Upper lobe of left lung (tissue), 6 donors: Measurements from ENCODE around the gene PRKG1. TPM values are rescaled to one million over a fixed set of nuclear protein-coding genes. Genes with fewer than 3 reads are reported as not detected.

Experiments
- ATAC-seq, 2 donors: fragments of 200-7000 bp; cut with Tn5 transposase; one replicate each; pipeline ENCODE4 v1.9.1; 2022; ENCODE audit warnings: mild to moderate bottlenecking in 2 of 2, moderate library complexity in 2 of 2; ENCODE audit not compliant: low FRiP score in 2 of 2
- DNase-seq, 2 donors: peaks; one replicate each; pipeline ENCODE4 v3.0.0-alpha.2; 2019 to 2020
- H3K27ac ChIP-seq, 4 donors: fragments of 200-600 bp; sonication (generic); one replicate each; pipeline ENCODE4 v1.5.1; 2016 to 2019
- H3K27me3 ChIP-seq, 4 donors: fragments of 200-600 bp; sonication (generic); one replicate each; pipeline ENCODE4 v1.5.1; 2017 to 2019
- H3K36me3 ChIP-seq, 4 donors: fragments of 200-600 bp; sonication (generic); one replicate each; pipeline ENCODE4 v1.5.1; 2016 to 2019
- H3K4me1 ChIP-seq, 4 donors: fragments of 200-600 bp; sonication (generic); one replicate each; pipeline ENCODE4 v1.5.1; 2018 to 2019
- H3K4me3 ChIP-seq, 4 donors: fragments of 200-600 bp; sonication (generic); one replicate each; pipeline ENCODE4 v1.5.1; 2017 to 2019; ENCODE audit warnings: mild to moderate bottlenecking in 2 of 4, moderate library complexity in 1 of 4
- H3K9me3 ChIP-seq, 4 donors: fragments of 200-600 bp; sonication (generic); one replicate each; pipeline ENCODE4 v1.5.1; 2018 to 2019
- CTCF ChIP-seq, 6 experiments: fragments of 450-650 bp in 4 of 6; fragments of 200-600 bp in 2 of 6; sonication (generic) in 2 of 6; IDR thresholded peaks; one replicate each; pipeline ENCODE4 v1.5.1; 2016 to 2019; ENCODE audit warnings: antibody characterized with exemption in 6 of 6
- EP300 ChIP-seq, 4 donors: sonication (generic); formaldehyde crosslinking; IDR thresholded peaks; one replicate each; pipeline ENCODE4 v1.5.1; 2017; ENCODE audit warnings: antibody characterized with exemption in 4 of 4, control low read depth in 2 of 4
- POLR2A ChIP-seq, 4 donors: fragments of 450-650 bp; IDR thresholded peaks; one replicate each; pipeline ENCODE4 v1.5.1; 2016 to 2017; ENCODE audit warnings: antibody characterized with exemption in 4 of 4, mild to moderate bottlenecking in 2 of 4
- POLR2AphosphoS5 ChIP-seq, 2 donors: sonication (generic); formaldehyde crosslinking; IDR thresholded peaks; one replicate each; pipeline ENCODE4 v1.5.1; 2017; ENCODE audit warnings: antibody characterized with exemption in 2 of 2
- whole genome bisulfite sequencing, 2 donors: methylation state at CpG; one replicate each; pipeline ENCODE4 v1.1.5; 2017 to 2018; 5-methylcytosine and 5-hydroxymethylcytosine counted together
- total RNA-seq, 6 donors: library from RNA; depleted of rRNA in 4 of 6; stranded (reverse); fragments of >200 nt in 4 of 6; gene quantifications; one replicate each; pipeline versions ENCODE4 v1.1.0 to v1.2.1, GENCODE V29; 2016 to 2021
- donor health status: DM: no; HTN: no; CAD: no; lungs with moderate emphysema.
- donor health status: DM: no; HTN: yes; CAD: no; lungs with severe emphysema.

Gene PRKG1
- total RNA-seq, 6 donors from 2014 or later = 12.9 to 43.0 (median 25.0) TPM

- DNase-seq = no peak
- 91 to 94% methylated on average over 1 of the region's 1 CpG for WGBS, 2 donors
Observed at GRCh38 chr10:51139176-51139575, 64.9 kb downstream of the PRKG1 start.

GRCh38 chr10:51141010-51141409 is 66.7 kb downstream of the PRKG1 start:
- TF ChIP-seq POLR2A (IDR thresholded peaks at IDR 0.05) = no peak
- TF ChIP-seq POLR2AphosphoS5 (IDR thresholded peaks at IDR 0.05) = no peak
- TF ChIP-seq EP300 (IDR thresholded peaks at IDR 0.05) = no peak
- no peak for TF ChIP-seq CTCF (IDR thresholded peaks at IDR 0.05)
- Histone ChIP-seq H3K27ac (no peak overlapping the region), H3K27me3 (no peaks in the 10 kb centered on the region), H3K4me3 (no peak overlapping the region), H3K4me1 (no peaks in the 10 kb centered on the region), H3K9me3 (no peaks in the 10 kb centered on the region), H3K36me3 (no peaks in the 10 kb centered on the region)
- ATAC-seq = no peak
- DNase-seq = no peak
- 86 to 87% methylated on average over 2 of the region's 2 CpGs for whole genome bisulfite sequencing, 2 donors

More at GRCh38 chr10:51139176-51139575, 64.9 kb downstream of the PRKG1 start:
- Histone ChIP-seq H3K4me3 (no peak overlapping the region), H3K4me1 (no peaks in the 10 kb centered on the region), H3K27ac (no peak overlapping the region), H3K9me3 (no peaks in the 10 kb centered on the region), H3K36me3 (no peaks in the 10 kb centered on the region), H3K27me3 (no peaks in the 10 kb centered on the region)
- no peak for ATAC-seq
- no peak for TF ChIP-seq CTCF (IDR thresholded peaks at IDR 0.05)
- TF ChIP-seq POLR2A (IDR thresholded peaks at IDR 0.05) = no peak
- no peak for TF ChIP-seq EP300 (IDR thresholded peaks at IDR 0.05)
- TF ChIP-seq POLR2AphosphoS5 (IDR thresholded peaks at IDR 0.05) = no peak

GRCh38 chr10:51144161-51144781 is 70.0 kb downstream of the PRKG1 start:
- no peak overlapping the region for H3K4me3 ChIP-seq
- H3K27me3 ChIP-seq = no peaks in the 10 kb centered on the region
- WGBS, 2 donors = 97 to 100% methylated on average over 1 of the region's 1 CpG
- H3K9me3 ChIP-seq = no peaks in the 10 kb centered on the region
- no peak overlapping the region for H3K27ac ChIP-seq
- ATAC-seq = no peak
- TF ChIP-seq POLR2A (IDR thresholded peaks at IDR 0.05) = no peak
- no peak for TF ChIP-seq CTCF (IDR thresholded peaks at IDR 0.05)
- no peak for TF ChIP-seq EP300 (IDR thresholded peaks at IDR 0.05)
- TF ChIP-seq POLR2AphosphoS5 (IDR thresholded peaks at IDR 0.05) = no peak
- no peaks in the 10 kb centered on the region for H3K36me3 ChIP-seq
- DNase-seq = no peak
- H3K4me1 ChIP-seq = peaks cover 0 to 3% (median 0%) of the 10 kb centered on the region in 4 donors

- H3K4me1 ChIP-seq = peaks cover 0 to 3% (median 0%) of the 10 kb centered on the region in 4 donors
- TF ChIP-seq POLR2AphosphoS5 (IDR thresholded peaks at IDR 0.05) (no peak), POLR2A (IDR thresholded peaks at IDR 0.05) (no peak), EP300 (IDR thresholded peaks at IDR 0.05) (no peak), CTCF (IDR thresholded peaks at IDR 0.05) (no peak)
- H3K9me3 ChIP-seq = no peaks in the 10 kb centered on the region
- H3K27me3 ChIP-seq = no peaks in the 10 kb centered on the region
- ATAC-seq (no peak), DNase-seq (no peak)
- WGBS, 2 donors = 77 to 78% methylated on average over 7 of the region's 7 CpGs
- H3K27ac ChIP-seq = no peak overlapping the region
- no peak overlapping the region for H3K4me3 ChIP-seq
- H3K36me3 ChIP-seq = no peaks in the 10 kb centered on the region
Observed at GRCh38 chr10:51145375-51145774, 71.1 kb downstream of the PRKG1 start.
